Keratinocyte (primary cell): ENCODE results near the gene KCNJ12.
"Not testable (repeated sequence)": the region's sequence is repeated elsewhere in the genome, so short reads cannot be mapped to it uniquely, and the experiment has no call there.

ENCODE experiments used
- CTCF ChIP-seq, 3 experiments: IDR thresholded peaks in 1 of 3; conservative IDR thresholded peaks in 1 of 3; optimal IDR thresholded peaks in 1 of 3; 2 replicates in 2 of 3; 3 replicates in 1 of 3; pipeline versions ENCODE3 to v1.5.1; 2011; ENCODE audit warnings: low read length in 3 of 3, mild to moderate bottlenecking in 3 of 3, moderate library complexity in 2 of 3, control low read depth in 1 of 3, inconsistent platforms in 1 of 3; ENCODE audit not compliant: insufficient read depth in 2 of 3; ENCODE audit errors: extremely low read depth in 1 of 3
- EZH2 ChIP-seq: IDR thresholded peaks from one replicate; pipeline ENCODE4 v1.6.1; 2012; ENCODE audit warnings: inconsistent platforms, mild to moderate bottlenecking, low read length, moderate library complexity

DNA sequence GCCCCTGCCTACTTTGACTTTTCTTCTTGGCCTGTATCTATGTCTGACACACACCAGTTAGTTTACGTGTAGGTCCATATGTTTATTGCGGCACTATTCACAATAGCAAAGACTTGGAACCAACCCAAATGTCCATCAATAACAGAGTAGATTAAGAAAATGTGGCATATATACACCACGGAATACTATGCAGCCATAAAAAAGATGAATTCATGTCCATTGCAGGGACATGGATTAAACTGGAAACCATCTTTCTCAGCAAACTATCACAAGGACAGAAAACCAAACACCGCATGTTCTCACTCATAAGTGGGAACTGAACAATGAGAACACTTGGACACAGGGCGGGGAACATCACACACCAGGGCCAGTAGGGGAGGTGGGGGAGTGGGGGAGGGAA, 80.3 kb downstream of the KCNJ12 start:
- TF ChIP-seq CTCF (optimal IDR thresholded peaks at IDR 0.05 in 1 of 3, IDR thresholded peaks at IDR 0.05 in 1 of 3, conservative IDR thresholded peaks at IDR 0.05 in 1 of 3; ENCODE audit: extremely low read depth in 1 of 3, insufficient read depth in 2 of 3, low read length in 3 of 3); EZH2: not testable (repeated sequence)
